HepG2 (cell line): ENCODE data around the gene SLC16A5. TPM values are rescaled to one million over a fixed set of nuclear protein-coding genes. Genes with fewer than 3 reads are reported as not detected.

Source experiments
- ELF3 ChIP-seq: IDR thresholded peaks from 2 replicates; pipeline ENCODE4 v1.6.1; 2016; ENCODE audit warnings: missing genetic modification reagents, missing compliant biosample characterization
- HNRNPK ChIP-seq: fragments of 200-400 bp; formaldehyde crosslinking; IDR thresholded peaks from 2 replicates; pipeline ENCODE4 v1.6.1; 2018; ENCODE audit warnings: low read length, low read depth, moderate library complexity, mild to moderate bottlenecking; ENCODE audit not compliant: poor library complexity, severe bottlenecking
- LCORL ChIP-seq, 2 experiments: fragments of 450-650 bp in 1 of 2; sonication (generic) in 1 of 2; formaldehyde crosslinking in 1 of 2; IDR thresholded peaks; 2 replicates each; pipeline versions ENCODE4 v1.5.0 to v1.6.1; 2017 to 2020; ENCODE audit warnings: antibody characterized with exemption in 1 of 2, missing genetic modification reagents in 1 of 2
- MTA1 ChIP-seq: sonication (generic); formaldehyde crosslinking; IDR thresholded peaks from 2 replicates; pipeline ENCODE4 v1.4.0; 2020; ENCODE audit warnings: missing genetic modification reagents, mild to moderate bottlenecking, borderline replicate concordance
- NONO ChIP-seq, 2 experiments: fragments of 450-650 bp in 1 of 2; sonication (generic) in 1 of 2; formaldehyde crosslinking in 1 of 2; IDR thresholded peaks in 1 of 2; conservative IDR thresholded peaks in 1 of 2; 2 replicates each; pipeline versions ENCODE4 v1.6.1 to v1.8.0; 2017 to 2022; ENCODE audit warnings: mild to moderate bottlenecking in 1 of 2, missing genetic modification reagents in 1 of 2, moderate library complexity in 1 of 2
- PHF5A ChIP-seq: IDR thresholded peaks from one replicate; pipeline ENCODE4 v1.6.1; 2018; ENCODE audit warnings: low read depth, missing genetic modification reagents; ENCODE audit not compliant: unreplicated experiment
- SP1 ChIP-seq, 2 experiments: fragments of 450-650 bp in 1 of 2; sonication (generic) in 1 of 2; formaldehyde crosslinking in 1 of 2; IDR thresholded peaks; 2 replicates each; pipeline versions ENCODE4 v1.4.0 to v1.6.1; 2016 to 2020; ENCODE audit warnings: missing genetic modification reagents in 1 of 2
- SRSF1 ChIP-seq: fragments of 200-400 bp; formaldehyde crosslinking; optimal IDR thresholded peaks from 2 replicates; pipeline ENCODE3; 2017; ENCODE audit warnings: mild to moderate bottlenecking, low read depth, low read length, moderate library complexity
- ZNF468 ChIP-seq: sonication (generic); formaldehyde crosslinking; IDR thresholded peaks from 2 replicates; pipeline ENCODE4 v1.8.0; 2022; ENCODE audit warnings: mild to moderate bottlenecking, moderate library complexity, missing genetic modification reagents
- ZNF660 ChIP-seq: sonication (generic); formaldehyde crosslinking; IDR thresholded peaks from 2 replicates; pipeline ENCODE4 v1.5.1; 2020; ENCODE audit warnings: mild to moderate bottlenecking, low read depth, missing genetic modification reagents, borderline replicate concordance
- ZNF792 ChIP-seq: IDR thresholded peaks from 2 replicates; pipeline ENCODE4 v1.6.1; 2016
- polyA plus RNA-seq, 8 experiments: library from polyadenylated mRNA; depleted of rRNA in 3 of 8; stranded (reverse) in 7 of 8; unstranded in 1 of 8; fragments of >200 nt; fragmentation: Illumina TruSeq in 4 of 8; extraction: Trizol in 4 of 8; gene quantifications; 2 replicates each; pipeline versions ENCODE4 v1.2.1 to v1.2.3, GENCODE V29; 2011 to 2016; ENCODE audit warnings: low read depth in 4 of 8, missing spikeins in 1 of 8, mixed read lengths in 1 of 8; ENCODE audit not compliant: insufficient read depth in 1 of 8
- total RNA-seq, 5 experiments: library from RNA; depleted of rRNA; stranded (reverse); fragments of >200 nt; fragmentation: Illumina TruSeq; extraction: Trizol; gene quantifications; 2 replicates each; pipeline ENCODE4 v1.2.3, GENCODE V29; 2016; ENCODE audit warnings: low read depth in 1 of 5
- TF ChIP-seq, protein P1 (sequence below): sonication (generic); formaldehyde crosslinking; IDR thresholded peaks from 2 replicates; pipeline ENCODE4 v1.9.0; 2021; ENCODE audit warnings: missing genetic modification reagents, borderline replicate concordance
- TF ChIP-seq, protein P2 (sequence below): sonication (generic); formaldehyde crosslinking; IDR thresholded peaks from 2 replicates; pipeline ENCODE4 v1.4.0; 2020; ENCODE audit warnings: missing genetic modification reagents
- TF ChIP-seq, protein P3 (sequence below): sonication (generic); formaldehyde crosslinking; IDR thresholded peaks from 2 replicates; pipeline ENCODE4 v1.4.0; 2020; ENCODE audit warnings: missing genetic modification reagents
- TF ChIP-seq, protein P4 (sequence below): sonication (generic); formaldehyde crosslinking; IDR thresholded peaks from 2 replicates; pipeline ENCODE4 v1.8.0; 2022; ENCODE audit warnings: missing genetic modification reagents, mild to moderate bottlenecking, borderline replicate concordance
- TF ChIP-seq, protein P5 (sequence below): sonication (generic); formaldehyde crosslinking; conservative IDR thresholded peaks from 2 replicates; pipeline ENCODE4 v1.8.1; 2023; ENCODE audit warnings: missing genetic modification reagents

SLC16A5 gene
- total and polyA plus RNA-seq, 2 of the 13 experiments (the other 11 are each of a cell fraction or from before 2014, with no cell fraction given): 0.69 to 5.6 TPM

DNA sequence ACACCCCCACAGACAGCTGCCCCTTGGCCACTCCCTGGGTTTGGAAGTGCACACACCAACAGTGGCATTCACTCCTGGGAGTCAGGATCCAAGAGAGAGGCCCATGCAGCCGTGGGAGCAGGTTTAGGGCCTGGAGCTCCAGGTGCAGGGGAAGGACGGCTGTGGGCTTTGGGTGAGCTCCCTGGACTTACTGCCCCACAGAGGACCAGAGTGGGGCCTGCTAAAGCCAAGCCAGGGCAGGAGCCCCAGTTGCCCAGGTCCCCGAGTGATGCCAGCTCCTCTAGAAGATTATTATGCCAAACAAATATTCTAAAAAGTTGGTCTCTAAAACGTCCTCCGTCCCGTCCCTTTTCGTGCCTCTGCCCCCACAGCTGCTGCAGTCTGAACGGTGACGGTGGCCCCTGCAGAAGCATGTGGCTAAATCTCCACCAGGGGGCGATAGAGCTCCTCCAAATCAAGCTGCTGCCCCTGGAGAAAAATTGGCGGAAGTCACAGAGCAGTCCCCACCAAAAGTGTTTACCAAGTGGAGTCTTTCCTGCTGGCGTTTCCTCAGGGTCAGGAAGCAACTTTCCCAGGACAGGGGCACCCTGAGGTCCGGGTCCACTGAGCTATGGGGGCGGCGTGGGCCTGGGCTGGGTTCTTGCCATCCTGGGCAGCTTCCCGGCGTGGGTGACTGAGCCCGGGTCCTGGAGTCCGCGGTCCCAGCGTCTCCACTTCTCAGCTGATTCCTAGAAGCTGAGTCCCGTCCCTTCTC, 26.2 kb downstream of the SLC16A5 start (continued):
- TF ChIP-seq, protein P1, sequence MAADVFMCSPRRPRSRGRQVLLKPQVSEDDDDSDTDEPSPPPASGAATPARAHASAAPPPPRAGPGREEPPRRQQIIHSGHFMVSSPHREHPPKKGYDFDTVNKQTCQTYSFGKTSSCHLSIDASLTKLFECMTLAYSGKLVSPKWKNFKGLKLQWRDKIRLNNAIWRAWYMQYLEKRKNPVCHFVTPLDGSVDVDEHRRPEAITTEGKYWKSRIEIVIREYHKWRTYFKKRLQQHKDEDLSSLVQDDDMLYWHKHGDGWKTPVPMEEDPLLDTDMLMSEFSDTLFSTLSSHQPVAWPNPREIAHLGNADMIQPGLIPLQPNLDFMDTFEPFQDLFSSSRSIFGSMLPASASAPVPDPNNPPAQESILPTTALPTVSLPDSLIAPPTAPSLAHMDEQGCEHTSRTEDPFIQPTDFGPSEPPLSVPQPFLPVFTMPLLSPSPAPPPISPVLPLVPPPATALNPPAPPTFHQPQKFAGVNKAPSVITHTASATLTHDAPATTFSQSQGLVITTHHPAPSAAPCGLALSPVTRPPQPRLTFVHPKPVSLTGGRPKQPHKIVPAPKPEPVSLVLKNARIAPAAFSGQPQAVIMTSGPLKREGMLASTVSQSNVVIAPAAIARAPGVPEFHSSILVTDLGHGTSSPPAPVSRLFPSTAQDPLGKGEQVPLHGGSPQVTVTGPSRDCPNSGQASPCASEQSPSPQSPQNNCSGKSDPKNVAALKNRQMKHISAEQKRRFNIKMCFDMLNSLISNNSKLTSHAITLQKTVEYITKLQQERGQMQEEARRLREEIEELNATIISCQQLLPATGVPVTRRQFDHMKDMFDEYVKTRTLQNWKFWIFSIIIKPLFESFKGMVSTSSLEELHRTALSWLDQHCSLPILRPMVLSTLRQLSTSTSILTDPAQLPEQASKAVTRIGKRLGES (CRISPR knock-in tag): no peak
- TF ChIP-seq SP1 (IDR thresholded peaks at IDR 0.05): no peak
- TF ChIP-seq SP1 (CRISPR knock-in tag; IDR thresholded peaks at IDR 0.05): peak; percentile 41; the same call in 1 of the 2 replicates
- TF ChIP-seq, protein P2, sequence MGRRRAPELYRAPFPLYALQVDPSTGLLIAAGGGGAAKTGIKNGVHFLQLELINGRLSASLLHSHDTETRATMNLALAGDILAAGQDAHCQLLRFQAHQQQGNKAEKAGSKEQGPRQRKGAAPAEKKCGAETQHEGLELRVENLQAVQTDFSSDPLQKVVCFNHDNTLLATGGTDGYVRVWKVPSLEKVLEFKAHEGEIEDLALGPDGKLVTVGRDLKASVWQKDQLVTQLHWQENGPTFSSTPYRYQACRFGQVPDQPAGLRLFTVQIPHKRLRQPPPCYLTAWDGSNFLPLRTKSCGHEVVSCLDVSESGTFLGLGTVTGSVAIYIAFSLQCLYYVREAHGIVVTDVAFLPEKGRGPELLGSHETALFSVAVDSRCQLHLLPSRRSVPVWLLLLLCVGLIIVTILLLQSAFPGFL (CRISPR knock-in tag): no peak
- TF ChIP-seq, protein P3, sequence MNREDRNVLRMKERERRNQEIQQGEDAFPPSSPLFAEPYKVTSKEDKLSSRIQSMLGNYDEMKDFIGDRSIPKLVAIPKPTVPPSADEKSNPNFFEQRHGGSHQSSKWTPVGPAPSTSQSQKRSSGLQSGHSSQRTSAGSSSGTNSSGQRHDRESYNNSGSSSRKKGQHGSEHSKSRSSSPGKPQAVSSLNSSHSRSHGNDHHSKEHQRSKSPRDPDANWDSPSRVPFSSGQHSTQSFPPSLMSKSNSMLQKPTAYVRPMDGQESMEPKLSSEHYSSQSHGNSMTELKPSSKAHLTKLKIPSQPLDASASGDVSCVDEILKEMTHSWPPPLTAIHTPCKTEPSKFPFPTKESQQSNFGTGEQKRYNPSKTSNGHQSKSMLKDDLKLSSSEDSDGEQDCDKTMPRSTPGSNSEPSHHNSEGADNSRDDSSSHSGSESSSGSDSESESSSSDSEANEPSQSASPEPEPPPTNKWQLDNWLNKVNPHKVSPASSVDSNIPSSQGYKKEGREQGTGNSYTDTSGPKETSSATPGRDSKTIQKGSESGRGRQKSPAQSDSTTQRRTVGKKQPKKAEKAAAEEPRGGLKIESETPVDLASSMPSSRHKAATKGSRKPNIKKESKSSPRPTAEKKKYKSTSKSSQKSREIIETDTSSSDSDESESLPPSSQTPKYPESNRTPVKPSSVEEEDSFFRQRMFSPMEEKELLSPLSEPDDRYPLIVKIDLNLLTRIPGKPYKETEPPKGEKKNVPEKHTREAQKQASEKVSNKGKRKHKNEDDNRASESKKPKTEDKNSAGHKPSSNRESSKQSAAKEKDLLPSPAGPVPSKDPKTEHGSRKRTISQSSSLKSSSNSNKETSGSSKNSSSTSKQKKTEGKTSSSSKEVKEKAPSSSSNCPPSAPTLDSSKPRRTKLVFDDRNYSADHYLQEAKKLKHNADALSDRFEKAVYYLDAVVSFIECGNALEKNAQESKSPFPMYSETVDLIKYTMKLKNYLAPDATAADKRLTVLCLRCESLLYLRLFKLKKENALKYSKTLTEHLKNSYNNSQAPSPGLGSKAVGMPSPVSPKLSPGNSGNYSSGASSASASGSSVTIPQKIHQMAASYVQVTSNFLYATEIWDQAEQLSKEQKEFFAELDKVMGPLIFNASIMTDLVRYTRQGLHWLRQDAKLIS (CRISPR knock-in tag): no peak
- no peak for TF ChIP-seq NONO (IDR thresholded peaks at IDR 0.05)
- no peak for TF ChIP-seq NONO (CRISPR knock-in tag; conservative IDR thresholded peaks at IDR 0.05)
- TF ChIP-seq PHF5A: peak; percentile 73
- 0 out of 2 replicates have a peak, but pooled peaks have one; percentile 22 for TF ChIP-seq MTA1 (CRISPR knock-in tag)
- TF ChIP-seq HNRNPK: no peak
- TF ChIP-seq, protein P4, sequence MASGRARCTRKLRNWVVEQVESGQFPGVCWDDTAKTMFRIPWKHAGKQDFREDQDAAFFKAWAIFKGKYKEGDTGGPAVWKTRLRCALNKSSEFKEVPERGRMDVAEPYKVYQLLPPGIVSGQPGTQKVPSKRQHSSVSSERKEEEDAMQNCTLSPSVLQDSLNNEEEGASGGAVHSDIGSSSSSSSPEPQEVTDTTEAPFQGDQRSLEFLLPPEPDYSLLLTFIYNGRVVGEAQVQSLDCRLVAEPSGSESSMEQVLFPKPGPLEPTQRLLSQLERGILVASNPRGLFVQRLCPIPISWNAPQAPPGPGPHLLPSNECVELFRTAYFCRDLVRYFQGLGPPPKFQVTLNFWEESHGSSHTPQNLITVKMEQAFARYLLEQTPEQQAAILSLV (CRISPR knock-in tag): 0 out of 2 replicates have a peak, but pooled peaks have one; percentile 60
- no peak for TF ChIP-seq LCORL (IDR thresholded peaks at IDR 0.05)
- peak; percentile 80; the same call in 1 of the 2 replicates for TF ChIP-seq LCORL (CRISPR knock-in tag; IDR thresholded peaks at IDR 0.05)
- TF ChIP-seq ZNF792 (CRISPR knock-in tag): no peak
- TF ChIP-seq ELF3 (CRISPR knock-in tag): peak; percentile 91; the same call in 1 of the 2 replicates
- no peak for TF ChIP-seq ZNF468 (CRISPR knock-in tag)
- TF ChIP-seq ZNF660 (CRISPR knock-in tag): no peak
- TF ChIP-seq SRSF1: no peak
- TF ChIP-seq, protein P5, sequence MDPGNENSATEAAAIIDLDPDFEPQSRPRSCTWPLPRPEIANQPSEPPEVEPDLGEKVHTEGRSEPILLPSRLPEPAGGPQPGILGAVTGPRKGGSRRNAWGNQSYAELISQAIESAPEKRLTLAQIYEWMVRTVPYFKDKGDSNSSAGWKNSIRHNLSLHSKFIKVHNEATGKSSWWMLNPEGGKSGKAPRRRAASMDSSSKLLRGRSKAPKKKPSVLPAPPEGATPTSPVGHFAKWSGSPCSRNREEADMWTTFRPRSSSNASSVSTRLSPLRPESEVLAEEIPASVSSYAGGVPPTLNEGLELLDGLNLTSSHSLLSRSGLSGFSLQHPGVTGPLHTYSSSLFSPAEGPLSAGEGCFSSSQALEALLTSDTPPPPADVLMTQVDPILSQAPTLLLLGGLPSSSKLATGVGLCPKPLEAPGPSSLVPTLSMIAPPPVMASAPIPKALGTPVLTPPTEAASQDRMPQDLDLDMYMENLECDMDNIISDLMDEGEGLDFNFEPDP (CRISPR knock-in tag): no peak
